Nephron (organoid): ENCODE results near the gene PTPRD.

Experiments
- H3K27ac Mint-ChIP-seq, 3 experiments: 2 replicates each; pipeline ENCODE4 v1.8.0; 2020; ENCODE audit warnings: mixed read lengths in 3 of 3, mild to moderate bottlenecking in 2 of 3, moderate library complexity in 1 of 3
- H3K27me3 Mint-ChIP-seq: 2 replicates; pipeline ENCODE4 v1.8.0; 2021; ENCODE audit warnings: low read depth, mild to moderate bottlenecking, moderate library complexity, mixed read lengths
- H3K36me3 Mint-ChIP-seq: 2 replicates; pipeline ENCODE4 v1.8.0; 2020; ENCODE audit warnings: low read depth, mixed read lengths
- H3K4me1 Mint-ChIP-seq: 2 replicates; pipeline ENCODE4 v1.8.0; 2020; ENCODE audit warnings: mixed read lengths
- H3K4me3 Mint-ChIP-seq, 3 experiments: 2 replicates each; pipeline ENCODE4 v1.8.0; 2020; ENCODE audit warnings: mild to moderate bottlenecking in 3 of 3, mixed read lengths in 3 of 3, moderate library complexity in 2 of 3
- H3K9me3 Mint-ChIP-seq: 2 replicates; pipeline ENCODE4 v1.8.0; 2020; ENCODE audit warnings: mixed read lengths
- CTCF ChIP-seq, 3 experiments: fragments of 200-600 bp; sonication (generic); IDR thresholded peaks; one replicate each; pipeline ENCODE4 v1.5.0; 2021; ENCODE audit warnings: antibody characterized with exemption in 3 of 3; ENCODE audit not compliant: unreplicated experiment in 3 of 3

Gene PTPRD

DNA sequence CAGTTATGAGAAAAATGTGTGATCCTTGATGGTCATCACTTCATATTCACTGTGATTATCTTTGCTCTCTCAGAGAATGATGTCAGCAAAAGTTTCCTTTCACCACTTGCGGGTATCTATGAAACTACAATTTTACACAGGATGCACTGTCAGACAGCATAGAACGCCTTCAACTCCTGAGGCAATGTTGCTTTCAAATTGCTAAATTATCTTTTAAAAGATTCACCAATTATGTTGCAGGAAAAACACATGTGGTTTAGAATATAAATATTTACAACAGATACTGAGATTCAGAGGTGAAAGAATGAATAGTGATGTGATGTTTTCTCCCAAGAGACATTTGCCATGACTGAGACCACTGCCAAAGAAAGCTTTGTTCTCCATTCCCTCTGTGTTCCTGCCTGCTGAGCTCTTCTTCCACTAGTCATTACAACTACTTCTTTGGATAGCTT lies 1933.4 kb downstream of the PTPRD start:
- no peaks in the 10 kb centered on the region for H3K36me3 Mint-ChIP-seq
- no peak for TF ChIP-seq CTCF (IDR thresholded peaks at IDR 0.05; ENCODE audit: unreplicated experiment in 3 of 3)
- H3K4me3 Mint-ChIP-seq: no peak overlapping the region
- peaks cover 3% of the 10 kb centered on the region for H3K27me3 Mint-ChIP-seq
- no peaks in the 10 kb centered on the region for H3K9me3 Mint-ChIP-seq
- peak overlapping the region in 2 of 3 experiments; percentile 6 to 32 for H3K27ac Mint-ChIP-seq
- H3K4me1 Mint-ChIP-seq: peaks cover 61% of the 10 kb centered on the region

- TF ChIP-seq CTCF (IDR thresholded peaks at IDR 0.05; ENCODE audit: unreplicated experiment in 3 of 3): no peak
- peaks cover 69% of the 10 kb centered on the region for H3K4me1 Mint-ChIP-seq
- no peak overlapping the region for H3K4me3 Mint-ChIP-seq
- H3K27me3 Mint-ChIP-seq: peaks cover 3% of the 10 kb centered on the region
- no peaks in the 10 kb centered on the region for H3K9me3 Mint-ChIP-seq
- peak overlapping the region; percentile 54 to 71 (median 61) for H3K27ac Mint-ChIP-seq
- H3K36me3 Mint-ChIP-seq: no peaks in the 10 kb centered on the region
These were observed 1935.1 kb downstream of the PTPRD start for GRCh38 chr9:8677741-8678140.

- no peaks in the 10 kb centered on the region for H3K9me3 Mint-ChIP-seq
- no peak for TF ChIP-seq CTCF (IDR thresholded peaks at IDR 0.05; ENCODE audit: unreplicated experiment in 3 of 3)
- peaks cover 55% of the 10 kb centered on the region for H3K4me1 Mint-ChIP-seq
- H3K4me3 Mint-ChIP-seq: no peak overlapping the region
- no peak overlapping the region for H3K27ac Mint-ChIP-seq
- H3K36me3 Mint-ChIP-seq: no peaks in the 10 kb centered on the region
- no peaks in the 10 kb centered on the region for H3K27me3 Mint-ChIP-seq
These were observed 1938.3 kb downstream of the PTPRD start for GRCh38 chr9:8674536-8674935.

- Mint-ChIP-seq H3K9me3 (no peaks in the 10 kb centered on the region), H3K4me1 (peaks cover 58% of the 10 kb centered on the region), H3K27me3 (no peaks in the 10 kb centered on the region), H3K36me3 (no peaks in the 10 kb centered on the region), H3K4me3 (no peak overlapping the region), H3K27ac (peak overlapping the region in 1 of 3 experiments; percentile 0)
- TF ChIP-seq CTCF (IDR thresholded peaks at IDR 0.05; ENCODE audit: unreplicated experiment in 3 of 3): no peak
These were observed 1939.0 kb downstream of the PTPRD start for GRCh38 chr9:8673830-8674229.

- no peak overlapping the region for H3K27ac Mint-ChIP-seq
- peaks cover 47% of the 10 kb centered on the region for H3K4me1 Mint-ChIP-seq
These were observed 1942.1 kb downstream of the PTPRD start for GRCh38 chr9:8670751-8671150.

More at GRCh38 chr9:8670751-8671150, 1942.1 kb downstream of the PTPRD start:
- Mint-ChIP-seq H3K36me3 (no peaks in the 10 kb centered on the region), H3K9me3 (no peaks in the 10 kb centered on the region), H3K4me3 (no peak overlapping the region), H3K27me3 (no peaks in the 10 kb centered on the region)
- TF ChIP-seq CTCF (IDR thresholded peaks at IDR 0.05; ENCODE audit: unreplicated experiment in 3 of 3): no peak
